Naive thymus-derived CD4-positive, alpha-beta T cell (primary cell): Measurements from ENCODE around the gene ADAMTS16. TPM values are rescaled to one million over a fixed set of nuclear protein-coding genes. Genes with fewer than 3 reads are reported as not detected.
A peak's percentile ranks its signal among the peaks of the same experiment; 100 is the strongest.

ENCODE experiments used
- ATAC-seq: fragments of 150-1000 bp; cut with Tn5 transposase; 2 replicates; pipeline ENCODE4 v1.10.0; 2021; ENCODE audit warnings: mild to moderate bottlenecking, moderate library complexity
- CTCF ChIA-PET: fragments of 350-600 bp; sonication (Branson Sonifier 250); formaldehyde crosslinking; loops from one replicate; lab custom pipeline; 2021; ENCODE audit warnings: antibody characterized with exemption; lab: Charles Lee
- POLR2A ChIA-PET: fragments of 350-600 bp; sonication (Branson Sonifier 250); formaldehyde crosslinking; loops from one replicate; lab custom pipeline; 2021; ENCODE audit warnings: antibody characterized with exemption, inconsistent platforms; lab: Charles Lee
- DNase-seq, 9 donors: peaks; one replicate each; pipeline versions ENCODE4 v3.0.0 to v3.0.0-alpha.2; 2020 to 2022; ENCODE audit warnings: mixed read lengths in 1 of 9
- H3K27ac ChIP-seq: one replicate; pipeline ENCODE4 v1.7.0; 2013; ENCODE audit warnings: mild to moderate bottlenecking, low read depth, low read length, moderate library complexity
- H3K27me3 ChIP-seq, 2 donors: one replicate each; pipeline ENCODE4 v1.7.0; 2013; ENCODE audit warnings: low read length in 2 of 2, mild to moderate bottlenecking in 2 of 2, moderate library complexity in 2 of 2; ENCODE audit not compliant: control insufficient read depth in 2 of 2, insufficient read depth in 2 of 2
- H3K36me3 ChIP-seq, 3 experiments: 1 replicate in 2 of 3; 2 replicates in 1 of 3; pipeline ENCODE4 v1.7.0; 2013; ENCODE audit warnings: low read length in 3 of 3, mild to moderate bottlenecking in 3 of 3, moderate library complexity in 1 of 3; ENCODE audit not compliant: insufficient read depth in 3 of 3, control insufficient read depth in 2 of 3
- H3K4me1 ChIP-seq, 2 donors: one replicate each; pipeline ENCODE4 v1.7.0; 2013; ENCODE audit warnings: low read length in 2 of 2, mild to moderate bottlenecking in 2 of 2, moderate library complexity in 1 of 2; ENCODE audit not compliant: control insufficient read depth in 2 of 2, insufficient read depth in 2 of 2
- H3K4me3 ChIP-seq: 2 replicates; pipeline ENCODE4 v1.7.0; 2013; ENCODE audit warnings: mild to moderate bottlenecking, low read length
- H3K9me3 ChIP-seq, 3 experiments: 1 replicate in 2 of 3; 2 replicates in 1 of 3; pipeline ENCODE4 v1.7.0; 2013; ENCODE audit warnings: low read length in 3 of 3; ENCODE audit not compliant: control insufficient read depth in 2 of 3
- H3K27ac Mint-ChIP-seq, 9 donors: one replicate each; pipeline ENCODE4 v1.8.0; 2020 to 2022; ENCODE audit warnings: mixed read lengths in 9 of 9, mild to moderate bottlenecking in 8 of 9, moderate library complexity in 5 of 9, inconsistent platforms in 2 of 9
- H3K27me3 Mint-ChIP-seq, 5 donors: one replicate each; pipeline ENCODE4 v1.8.0; 2021 to 2022; ENCODE audit warnings: mixed read lengths in 5 of 5, mild to moderate bottlenecking in 1 of 5
- H3K36me3 Mint-ChIP-seq, 5 donors: one replicate each; pipeline ENCODE4 v1.8.0; 2020 to 2022; ENCODE audit warnings: mixed read lengths in 5 of 5, mild to moderate bottlenecking in 3 of 5, inconsistent platforms in 1 of 5
- H3K4me1 Mint-ChIP-seq, 7 donors: one replicate each; pipeline ENCODE4 v1.8.0; 2020 to 2022; ENCODE audit warnings: mixed read lengths in 7 of 7, mild to moderate bottlenecking in 3 of 7, inconsistent platforms in 1 of 7
- H3K4me3 Mint-ChIP-seq, 10 donors: one replicate each; pipeline ENCODE4 v1.8.0; 2020 to 2022; ENCODE audit warnings: mild to moderate bottlenecking in 10 of 10, mixed read lengths in 10 of 10, moderate library complexity in 6 of 10, inconsistent platforms in 2 of 10
- H3K9me3 Mint-ChIP-seq, 11 donors: one replicate each; pipeline ENCODE4 v1.8.0; 2020 to 2022; ENCODE audit warnings: mixed read lengths in 11 of 11, mild to moderate bottlenecking in 4 of 11, inconsistent platforms in 1 of 11, moderate library complexity in 1 of 11
- intact Hi-C, 2 donors: fragments of 100-400 bp; cut with micrococcal nuclease; formaldehyde crosslinking; loops; one replicate each; pipeline ENCODE4 v1.15.1; 2023
- polyA plus RNA-seq, 2 donors: library from polyadenylated mRNA; unstranded; fragments of 300-500 nt; fragmentation: Illumina TruSeq; gene quantifications; one replicate each; pipeline ENCODE4 v1.2.3, GENCODE V29; 2021
- total RNA-seq, 6 experiments: library from RNA in 5 of 6; stranded (reverse) in 5 of 6; gene quantifications; 1 replicate in 5 of 6; 2 replicates in 1 of 6; pipeline ENCODE4 v1.2.3 and lab custom pipeline; 2021 to 2026

Gene ADAMTS16
- total and polyA plus RNA-seq, 7 experiments from 2014 or later, result not detected

- H3K4me1 Mint-ChIP-seq, result peaks cover 0 to 14% (median 9%) of the 10 kb centered on the region in 7 donors
- Histone ChIP-seq H3K27me3 (peaks cover 0 to 9% of the 10 kb centered on the region in 2 donors), H3K4me3 (no peak overlapping the region), H3K9me3 (no peaks in the 10 kb centered on the region), H3K4me1 (no peaks in the 10 kb centered on the region), H3K36me3 (no peaks in the 10 kb centered on the region), H3K27ac (no peak overlapping the region)
- ATAC-seq (no peak), DNase-seq (no peak)
- ChIA-PET POLR2A (no interaction called here), CTCF (no interaction called here)
- H3K4me3 Mint-ChIP-seq, result peak overlapping the region in 5 of 10 donors; percentile 4 to 69 (median 24)
- peaks cover 0 to 2% (median 0%) of the 10 kb centered on the region in 11 donors for H3K9me3 Mint-ChIP-seq
- H3K27ac Mint-ChIP-seq, result no peak overlapping the region
- H3K36me3 Mint-ChIP-seq, result peaks cover 0 to 3% (median 0%) of the 10 kb centered on the region in 5 donors
- intact Hi-C loops, result loop anchor here (1.0 to 5.0 kb wide), 2 partner anchors 278 to 1606 kb away; no protein-coding TSS in a partner anchor
- peaks cover 21 to 39% (median 33%) of the 10 kb centered on the region in 5 donors for H3K27me3 Mint-ChIP-seq
Measured at GRCh38 chr5:5141339-5141599, 1.1 kb downstream of the ADAMTS16 start.

GRCh38 chr5:5141625-5142525 lies 1.7 kb downstream of the ADAMTS16 start:
- CTCF ChIA-PET, result interaction anchor here (0.5 to 0.8 kb wide), 2 partner anchors 278 to 1139 kb away, joined by 3 to 4 read pairs; no protein-coding TSS in a partner anchor
- H3K4me1 Mint-ChIP-seq, result peaks cover 0 to 14% (median 9%) of the 10 kb centered on the region in 7 donors

GRCh38 chr5:5144441-5144840 lies 4.3 kb downstream of the ADAMTS16 start:
- H3K4me3 ChIP-seq, result no peak overlapping the region
- ATAC-seq (no peak), DNase-seq (no peak)
- H3K27me3 ChIP-seq, result peaks cover 0 to 9% of the 10 kb centered on the region in 2 donors
- Mint-ChIP-seq H3K9me3 (peaks cover 0 to 5% (median 0%) of the 10 kb centered on the region in 11 donors), H3K4me3 (no peak overlapping the region), H3K27me3 (peaks cover 14 to 32% (median 23%) of the 10 kb centered on the region in 5 donors), H3K4me1 (peaks cover 0 to 9% (median 7%) of the 10 kb centered on the region in 7 donors), H3K27ac (no peak overlapping the region), H3K36me3 (no peaks in the 10 kb centered on the region)
- no peaks in the 10 kb centered on the region for H3K4me1 ChIP-seq
- CTCF ChIA-PET, result no interaction called here
- intact Hi-C loops, result loop anchor here in 1 of 2 donors (5.0 kb wide), 1 partner anchor 1603 kb away; no protein-coding TSS in a partner anchor
- no peaks in the 10 kb centered on the region for H3K9me3 ChIP-seq
- H3K36me3 ChIP-seq, result no peaks in the 10 kb centered on the region
- POLR2A ChIA-PET, result no interaction called here
- H3K27ac ChIP-seq, result no peak overlapping the region

More at GRCh38 chr5:5141625-5142525, 1.7 kb downstream of the ADAMTS16 start:
- Histone ChIP-seq H3K36me3 (no peaks in the 10 kb centered on the region), H3K4me3 (no peak overlapping the region), H3K9me3 (no peaks in the 10 kb centered on the region), H3K27me3 (peaks cover 0 to 9% of the 10 kb centered on the region in 2 donors), H3K4me1 (no peaks in the 10 kb centered on the region), H3K27ac (no peak overlapping the region)
- Mint-ChIP-seq H3K9me3 (peaks cover 0 to 2% (median 0%) of the 10 kb centered on the region in 11 donors), H3K36me3 (peaks cover 0 to 3% (median 0%) of the 10 kb centered on the region in 5 donors), H3K27me3 (peaks cover 21 to 35% (median 29%) of the 10 kb centered on the region in 5 donors), H3K27ac (no peak overlapping the region), H3K4me3 (no peak overlapping the region)
- peak in 7 of 9 donors; percentile 3 to 55 (median 38) for DNase-seq
- POLR2A ChIA-PET, result no interaction called here
- intact Hi-C loops, result loop anchor here (1.0 to 5.0 kb wide), 2 partner anchors 277 to 1605 kb away; no protein-coding TSS in a partner anchor
- ATAC-seq, result no peak

GRCh38 chr5:5145651-5146529 lies 5.8 kb downstream of the ADAMTS16 start:
- Histone ChIP-seq H3K27ac (no peak overlapping the region), H3K27me3 (peaks cover 0 to 7% of the 10 kb centered on the region in 2 donors), H3K9me3 (no peaks in the 10 kb centered on the region), H3K4me3 (no peak overlapping the region), H3K36me3 (no peaks in the 10 kb centered on the region), H3K4me1 (no peaks in the 10 kb centered on the region)
- DNase-seq (no peak), ATAC-seq (no peak)
- ChIA-PET CTCF (no interaction called here), POLR2A (no interaction called here)
- peaks cover 10 to 28% (median 20%) of the 10 kb centered on the region in 5 donors for H3K27me3 Mint-ChIP-seq
- intact Hi-C loops, result no loop called here
- H3K27ac Mint-ChIP-seq, result no peak overlapping the region
- peaks cover 0 to 8% (median 3%) of the 10 kb centered on the region in 11 donors for H3K9me3 Mint-ChIP-seq
- H3K36me3 Mint-ChIP-seq, result no peaks in the 10 kb centered on the region
- no peak overlapping the region for H3K4me3 Mint-ChIP-seq
- peaks cover 0 to 6% (median 4%) of the 10 kb centered on the region in 7 donors for H3K4me1 Mint-ChIP-seq

- Mint-ChIP-seq H3K4me3 (no peak overlapping the region), H3K36me3 (no peaks in the 10 kb centered on the region), H3K27me3 (peaks cover 3 to 21% (median 12%) of the 10 kb centered on the region in 5 donors), H3K4me1 (no peaks in the 10 kb centered on the region), H3K9me3 (peaks cover 0 to 9% (median 3%) of the 10 kb centered on the region in 11 donors), H3K27ac (no peak overlapping the region)
- Histone ChIP-seq H3K27ac (no peak overlapping the region), H3K4me3 (no peak overlapping the region), H3K4me1 (no peaks in the 10 kb centered on the region), H3K9me3 (no peaks in the 10 kb centered on the region), H3K36me3 (no peaks in the 10 kb centered on the region), H3K27me3 (peaks cover 0 to 6% of the 10 kb centered on the region in 2 donors)
- intact Hi-C loops, result no loop called here
- POLR2A ChIA-PET, result no interaction called here
- DNase-seq (no peak), ATAC-seq (no peak)
- CTCF ChIA-PET, result no interaction called here
Measured at GRCh38 chr5:5146530-5147160, 6.5 kb downstream of the ADAMTS16 start.

GRCh38 chr5:5149154-5149553 lies 9.0 kb downstream of the ADAMTS16 start:
- no peaks in the 10 kb centered on the region for H3K36me3 Mint-ChIP-seq
- H3K36me3 ChIP-seq, result no peaks in the 10 kb centered on the region
- no peak for DNase-seq
- H3K27me3 Mint-ChIP-seq, result peaks cover 0 to 12% (median 4%) of the 10 kb centered on the region in 5 donors
- no peak overlapping the region for H3K4me3 Mint-ChIP-seq
- no peak for ATAC-seq
- no peaks in the 10 kb centered on the region for H3K27me3 ChIP-seq
- no peaks in the 10 kb centered on the region for H3K9me3 ChIP-seq
- peaks cover 0 to 12% (median 5%) of the 10 kb centered on the region in 11 donors for H3K9me3 Mint-ChIP-seq
- ChIA-PET CTCF (no interaction called here), POLR2A (no interaction called here)
- H3K4me1 Mint-ChIP-seq, result no peaks in the 10 kb centered on the region
- no peak overlapping the region for H3K27ac Mint-ChIP-seq
- H3K27ac ChIP-seq, result no peak overlapping the region
- no peak overlapping the region for H3K4me3 ChIP-seq
- intact Hi-C loops, result no loop called here
- no peaks in the 10 kb centered on the region for H3K4me1 ChIP-seq
